GM12865 (cell line): ENCODE measurements around the gene MS4A3.
"Not testable (repeated sequence)": the region's sequence is repeated elsewhere in the genome, so short reads cannot be mapped to it uniquely, and the experiment has no call there.

ENCODE experiments used
- DNase-seq: peaks from one replicate; pipeline ENCODE4 v3.0.0; 2010; ENCODE audit warnings: low read depth
- H3K4me3 ChIP-seq: 2 replicates; pipeline ENCODE4 v1.5.1; 2011; ENCODE audit warnings: mild to moderate bottlenecking, low read depth, low read length, control low read depth
- TF ChIP-seq, protein P1 (sequence below): IDR thresholded peaks from 2 replicates; pipeline ENCODE4 v1.5.1; 2011; ENCODE audit warnings: low read length, control low read depth, low read depth, inconsistent platforms; ENCODE audit not compliant: insufficient read depth; ENCODE audit errors: missing control alignments

The MS4A3 gene

DNA sequence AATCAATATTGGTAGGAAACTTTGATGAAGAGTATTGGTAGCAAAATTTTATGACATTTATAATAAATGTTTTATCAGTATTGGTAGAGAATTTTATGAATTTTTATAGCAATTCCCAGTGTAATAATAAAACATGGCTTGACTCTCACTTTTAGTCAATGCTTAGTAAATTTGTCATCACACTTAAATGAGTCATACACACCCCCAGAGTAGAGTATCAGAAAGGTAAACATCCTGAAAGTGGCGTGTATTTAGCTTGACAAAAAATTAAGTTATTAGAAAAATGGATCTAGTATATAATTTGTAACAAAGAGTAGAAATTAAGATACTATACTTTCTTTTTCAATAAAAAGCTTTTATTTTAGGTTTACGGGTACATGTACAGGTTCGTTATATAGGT lies 2.6 kb downstream of the MS4A3 start:
- H3K4me3 ChIP-seq: no peak overlapping the region
- TF ChIP-seq, protein P1, sequence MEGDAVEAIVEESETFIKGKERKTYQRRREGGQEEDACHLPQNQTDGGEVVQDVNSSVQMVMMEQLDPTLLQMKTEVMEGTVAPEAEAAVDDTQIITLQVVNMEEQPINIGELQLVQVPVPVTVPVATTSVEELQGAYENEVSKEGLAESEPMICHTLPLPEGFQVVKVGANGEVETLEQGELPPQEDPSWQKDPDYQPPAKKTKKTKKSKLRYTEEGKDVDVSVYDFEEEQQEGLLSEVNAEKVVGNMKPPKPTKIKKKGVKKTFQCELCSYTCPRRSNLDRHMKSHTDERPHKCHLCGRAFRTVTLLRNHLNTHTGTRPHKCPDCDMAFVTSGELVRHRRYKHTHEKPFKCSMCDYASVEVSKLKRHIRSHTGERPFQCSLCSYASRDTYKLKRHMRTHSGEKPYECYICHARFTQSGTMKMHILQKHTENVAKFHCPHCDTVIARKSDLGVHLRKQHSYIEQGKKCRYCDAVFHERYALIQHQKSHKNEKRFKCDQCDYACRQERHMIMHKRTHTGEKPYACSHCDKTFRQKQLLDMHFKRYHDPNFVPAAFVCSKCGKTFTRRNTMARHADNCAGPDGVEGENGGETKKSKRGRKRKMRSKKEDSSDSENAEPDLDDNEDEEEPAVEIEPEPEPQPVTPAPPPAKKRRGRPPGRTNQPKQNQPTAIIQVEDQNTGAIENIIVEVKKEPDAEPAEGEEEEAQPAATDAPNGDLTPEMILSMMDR: no peak
- DNase-seq: no peak

DNA sequence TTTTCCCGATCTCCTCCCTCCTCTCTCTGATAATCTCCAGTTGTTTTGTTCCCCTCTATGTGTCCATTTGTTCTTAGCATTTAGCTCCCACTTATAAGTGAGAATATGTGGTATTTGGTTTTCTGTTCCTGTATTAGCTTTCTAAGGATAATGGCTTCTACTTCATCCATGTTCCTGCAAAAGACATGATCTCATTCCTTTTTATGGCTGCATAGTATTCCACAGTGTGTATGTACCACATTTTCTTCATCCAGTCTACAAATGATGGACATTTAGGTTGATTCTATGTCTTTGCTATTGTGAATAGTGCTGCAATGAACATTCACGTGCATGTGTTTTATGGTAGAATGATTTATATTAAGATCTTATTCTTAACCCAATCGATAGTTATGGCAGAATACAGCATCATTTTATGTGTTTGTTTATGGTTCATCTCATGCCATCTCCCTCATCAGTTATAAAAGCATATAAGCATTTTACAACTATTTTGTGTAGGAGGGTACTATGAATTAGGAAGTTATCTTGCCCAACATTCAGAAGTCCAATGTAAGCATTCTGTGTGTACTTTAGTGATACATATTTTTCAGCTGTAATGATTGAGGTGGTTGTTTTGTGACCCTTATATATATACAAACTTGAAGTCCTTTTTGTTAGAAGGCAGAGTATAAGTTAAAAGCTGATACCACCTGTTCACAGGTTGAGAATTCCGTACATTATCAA lies 3.2 kb downstream of the MS4A3 start:
- no peak for DNase-seq
- TF ChIP-seq, protein P1: no peak
- H3K4me3 ChIP-seq: no peak overlapping the region

DNA sequence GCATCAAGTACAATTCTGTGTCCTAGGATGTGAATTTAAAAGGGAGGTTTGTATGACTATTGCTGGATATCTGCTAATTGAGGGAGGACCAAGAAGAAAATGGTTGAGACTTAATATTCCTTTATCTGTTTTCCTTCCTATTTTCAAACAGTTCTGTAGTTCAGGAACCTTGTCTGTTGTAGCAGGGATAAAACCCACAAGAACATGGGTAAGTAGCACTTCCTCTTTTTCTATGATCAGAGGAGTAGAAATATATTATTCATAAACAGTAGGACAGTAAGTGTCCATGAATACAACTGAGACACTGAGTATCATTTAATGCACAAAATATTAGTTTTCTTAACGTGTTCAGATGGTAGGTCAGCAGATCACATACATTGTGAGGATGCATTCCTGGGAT lies 7.6 kb downstream of the MS4A3 start:
- no peak overlapping the region for H3K4me3 ChIP-seq
- no peak for DNase-seq
- TF ChIP-seq, protein P1: no peak

DNA sequence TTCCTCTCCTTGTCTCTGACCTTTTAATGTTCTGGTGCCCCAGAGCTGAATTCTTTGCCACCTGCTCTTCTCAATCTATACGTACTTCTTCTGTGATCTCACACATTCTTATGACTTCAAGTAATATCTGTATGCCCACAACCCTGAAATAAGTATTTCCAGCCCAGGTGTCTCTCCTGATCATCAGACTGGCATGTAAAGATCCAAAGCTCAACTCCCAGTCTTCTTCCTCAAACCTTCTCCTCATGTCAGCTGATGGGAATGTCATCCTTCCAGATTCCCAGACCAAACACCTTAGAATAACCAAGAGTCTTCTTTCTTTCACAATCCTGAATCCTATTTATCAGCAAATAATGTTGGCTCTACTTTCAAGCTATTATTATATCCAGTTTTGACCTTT lies 9.3 kb downstream of the MS4A3 start:
- H3K4me3 ChIP-seq: no peak overlapping the region
- no peak for DNase-seq
- TF ChIP-seq, protein P1: no peak

DNA sequence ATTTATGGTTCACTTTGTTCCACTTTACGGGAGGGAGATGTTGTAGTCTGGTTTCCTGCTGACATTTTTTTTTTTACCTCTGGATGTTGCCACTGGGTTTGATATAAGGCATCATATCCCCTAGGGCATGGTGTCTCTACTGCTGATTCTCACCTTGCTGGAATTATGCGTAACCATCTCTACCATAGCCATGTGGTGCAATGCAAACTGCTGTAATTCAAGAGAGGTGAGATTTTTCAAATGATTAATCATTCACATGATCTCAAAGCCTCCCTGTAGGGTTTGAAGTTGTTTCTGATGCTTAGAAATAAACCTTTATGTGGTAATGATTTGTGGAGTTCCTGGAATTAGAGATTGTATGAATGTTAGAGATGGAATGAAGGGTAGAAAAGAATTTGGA lies 13.0 kb downstream of the MS4A3 start:
- H3K4me3 ChIP-seq: no peak overlapping the region
- TF ChIP-seq, protein P1: no peak
- no peak for DNase-seq

DNA sequence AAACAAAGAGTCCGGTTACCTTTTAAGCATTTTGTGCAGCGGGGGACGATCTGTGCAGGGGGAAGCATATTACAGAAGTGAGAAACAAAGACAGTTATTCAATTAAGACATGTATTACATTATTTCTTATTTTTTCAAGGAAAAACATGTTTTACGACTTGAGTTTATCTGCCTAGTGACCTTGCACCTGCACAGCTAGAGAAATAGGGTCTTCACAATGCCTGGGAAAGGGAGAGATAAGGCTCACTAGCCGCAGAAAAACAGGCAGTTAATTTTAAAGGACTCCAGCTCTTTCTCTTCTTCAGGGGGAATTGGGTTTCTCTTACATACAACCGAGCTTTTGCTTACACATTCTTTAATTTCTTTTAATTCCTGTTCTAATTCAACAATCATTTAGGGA lies 15.2 kb downstream of the MS4A3 start:
- not testable (repeated sequence) for H3K4me3 ChIP-seq, DNase-seq

DNA sequence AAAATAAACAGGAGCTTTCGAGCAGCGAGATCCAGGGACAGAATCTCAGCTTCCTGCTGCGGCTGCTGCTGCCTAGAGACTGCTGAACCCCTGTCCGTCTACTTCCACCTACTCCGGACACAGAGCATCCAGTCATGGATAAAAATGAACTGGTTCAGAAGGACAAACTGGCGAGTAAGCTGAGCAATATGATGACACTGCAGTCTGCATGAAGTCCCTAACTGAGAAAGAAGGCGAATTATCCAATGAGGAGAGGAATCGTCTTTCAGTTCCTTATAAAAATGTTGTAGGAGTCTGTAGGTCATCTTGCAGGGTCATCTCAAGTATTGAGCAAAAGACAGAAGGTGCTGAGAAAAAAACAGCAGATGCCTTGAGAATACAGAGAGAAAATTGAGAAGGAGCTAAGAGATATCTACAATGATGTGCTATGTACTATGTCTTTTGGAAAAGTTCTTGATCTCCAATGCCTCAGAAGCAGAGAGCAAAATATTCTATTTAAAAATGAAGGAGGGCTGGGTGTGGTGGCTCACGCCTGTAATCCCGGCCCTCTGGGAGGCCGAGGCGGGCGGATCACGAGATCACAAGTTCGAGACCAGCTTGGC lies 20.9 kb downstream of the MS4A3 start:
- H3K4me3 ChIP-seq: no peak overlapping the region
- DNase-seq: no peak
- TF ChIP-seq, protein P1: no peak
